ENCODE measurements around the gene C19orf85.

- TF ChIP-seq, protein P1, sequence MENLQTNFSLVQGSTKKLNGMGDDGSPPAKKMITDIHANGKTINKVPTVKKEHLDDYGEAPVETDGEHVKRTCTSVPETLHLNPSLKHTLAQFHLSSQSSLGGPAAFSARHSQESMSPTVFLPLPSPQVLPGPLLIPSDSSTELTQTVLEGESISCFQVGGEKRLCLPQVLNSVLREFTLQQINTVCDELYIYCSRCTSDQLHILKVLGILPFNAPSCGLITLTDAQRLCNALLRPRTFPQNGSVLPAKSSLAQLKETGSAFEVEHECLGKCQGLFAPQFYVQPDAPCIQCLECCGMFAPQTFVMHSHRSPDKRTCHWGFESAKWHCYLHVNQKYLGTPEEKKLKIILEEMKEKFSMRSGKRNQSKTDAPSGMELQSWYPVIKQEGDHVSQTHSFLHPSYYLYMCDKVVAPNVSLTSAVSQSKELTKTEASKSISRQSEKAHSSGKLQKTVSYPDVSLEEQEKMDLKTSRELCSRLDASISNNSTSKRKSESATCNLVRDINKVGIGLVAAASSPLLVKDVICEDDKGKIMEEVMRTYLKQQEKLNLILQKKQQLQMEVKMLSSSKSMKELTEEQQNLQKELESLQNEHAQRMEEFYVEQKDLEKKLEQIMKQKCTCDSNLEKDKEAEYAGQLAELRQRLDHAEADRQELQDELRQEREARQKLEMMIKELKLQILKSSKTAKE (IDR thresholded peaks at IDR 0.05; ENCODE audit: low read depth, poor library complexity, severe bottlenecking) = no peak
- TF ChIP-seq, protein P2, sequence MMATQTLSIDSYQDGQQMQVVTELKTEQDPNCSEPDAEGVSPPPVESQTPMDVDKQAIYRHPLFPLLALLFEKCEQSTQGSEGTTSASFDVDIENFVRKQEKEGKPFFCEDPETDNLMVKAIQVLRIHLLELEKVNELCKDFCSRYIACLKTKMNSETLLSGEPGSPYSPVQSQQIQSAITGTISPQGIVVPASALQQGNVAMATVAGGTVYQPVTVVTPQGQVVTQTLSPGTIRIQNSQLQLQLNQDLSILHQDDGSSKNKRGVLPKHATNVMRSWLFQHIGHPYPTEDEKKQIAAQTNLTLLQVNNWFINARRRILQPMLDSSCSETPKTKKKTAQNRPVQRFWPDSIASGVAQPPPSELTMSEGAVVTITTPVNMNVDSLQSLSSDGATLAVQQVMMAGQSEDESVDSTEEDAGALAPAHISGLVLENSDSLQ (IDR thresholded peaks at IDR 0.05) = no peak
- TF ChIP-seq MEF2A (IDR thresholded peaks at IDR 0.05; ENCODE audit: insufficient read depth, low read depth, low read length) = no peak
- TF ChIP-seq SMAD1 (IDR thresholded peaks at IDR 0.05; ENCODE audit: low read depth, partially characterized antibody) = no peak
- TF ChIP-seq CTCF (IDR thresholded peaks at IDR 0.05 in 2 of 3, conservative IDR thresholded peaks at IDR 0.05 in 1 of 3; ENCODE audit: control insufficient read depth in 2 of 3, extremely low read depth in 1 of 3, insufficient read depth in 1 of 3, low read depth in 3 of 3, low read length in 3 of 3) = no peak
- TF ChIP-seq PBX3 (IDR thresholded peaks at IDR 0.05; ENCODE audit: insufficient replicate concordance, low read depth, low read length) = no peak
- TF ChIP-seq, protein P3, sequence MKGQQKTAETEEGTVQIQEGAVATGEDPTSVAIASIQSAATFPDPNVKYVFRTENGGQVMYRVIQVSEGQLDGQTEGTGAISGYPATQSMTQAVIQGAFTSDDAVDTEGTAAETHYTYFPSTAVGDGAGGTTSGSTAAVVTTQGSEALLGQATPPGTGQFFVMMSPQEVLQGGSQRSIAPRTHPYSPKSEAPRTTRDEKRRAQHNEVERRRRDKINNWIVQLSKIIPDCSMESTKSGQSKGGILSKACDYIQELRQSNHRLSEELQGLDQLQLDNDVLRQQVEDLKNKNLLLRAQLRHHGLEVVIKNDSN (IDR thresholded peaks at IDR 0.05; ENCODE audit: borderline replicate concordance, extremely low read length, insufficient read depth, low read depth, low read length) = no peak
- TF ChIP-seq, protein P4, sequence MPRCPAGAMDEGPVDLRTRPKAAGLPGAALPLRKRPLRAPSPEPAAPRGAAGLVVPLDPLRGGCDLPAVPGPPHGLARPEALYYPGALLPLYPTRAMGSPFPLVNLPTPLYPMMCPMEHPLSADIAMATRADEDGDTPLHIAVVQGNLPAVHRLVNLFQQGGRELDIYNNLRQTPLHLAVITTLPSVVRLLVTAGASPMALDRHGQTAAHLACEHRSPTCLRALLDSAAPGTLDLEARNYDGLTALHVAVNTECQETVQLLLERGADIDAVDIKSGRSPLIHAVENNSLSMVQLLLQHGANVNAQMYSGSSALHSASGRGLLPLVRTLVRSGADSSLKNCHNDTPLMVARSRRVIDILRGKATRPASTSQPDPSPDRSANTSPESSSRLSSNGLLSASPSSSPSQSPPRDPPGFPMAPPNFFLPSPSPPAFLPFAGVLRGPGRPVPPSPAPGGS (IDR thresholded peaks at IDR 0.05; ENCODE audit: borderline replicate concordance, insufficient read depth, low read depth, low read length, poor library complexity, severe bottlenecking) = no peak
Observed at GRCh38 chr19:55432241-55432959, 32.2 kb downstream of the C19orf85 start.

All from GM12878 (cell line).